IPS-20b (cell line): ENCODE measurements around the gene NUF2.
"Not testable (repeated sequence)": the region's sequence is repeated elsewhere in the genome, so short reads cannot be mapped to it uniquely, and the experiment has no call there.

Source experiments
- H3K27ac ChIP-seq: one replicate; pipeline ENCODE4 v1.5.1; 2013; ENCODE audit warnings: low read length
- H3K27me3 ChIP-seq: 2 replicates; pipeline ENCODE4 v1.6.1; 2013; ENCODE audit warnings: mild to moderate bottlenecking, low read length, inconsistent platforms; ENCODE audit not compliant: insufficient read depth
- H3K36me3 ChIP-seq: 2 replicates; pipeline ENCODE4 v1.6.1; 2013; ENCODE audit warnings: low read depth, mild to moderate bottlenecking, inconsistent platforms, low read length, moderate library complexity; ENCODE audit not compliant: insufficient read depth
- H3K4me1 ChIP-seq: 2 replicates; pipeline ENCODE4 v1.6.1; 2013; ENCODE audit warnings: mild to moderate bottlenecking, control low read depth, inconsistent platforms, low read length, moderate library complexity; ENCODE audit not compliant: insufficient read depth
- H3K4me3 ChIP-seq: 2 replicates; pipeline ENCODE4 v1.5.1; 2013; ENCODE audit warnings: mild to moderate bottlenecking, low read length, inconsistent platforms
- H3K9ac ChIP-seq: 2 replicates; pipeline ENCODE4 v1.6.1; 2013; ENCODE audit warnings: low read depth, mild to moderate bottlenecking, inconsistent platforms, low read length, moderate library complexity
- H3K9me3 ChIP-seq: 2 replicates; pipeline ENCODE4 v1.6.1; 2013; ENCODE audit warnings: mild to moderate bottlenecking, low read depth, low read length, inconsistent platforms; ENCODE audit not compliant: insufficient read depth

NUF2 gene

DNA sequence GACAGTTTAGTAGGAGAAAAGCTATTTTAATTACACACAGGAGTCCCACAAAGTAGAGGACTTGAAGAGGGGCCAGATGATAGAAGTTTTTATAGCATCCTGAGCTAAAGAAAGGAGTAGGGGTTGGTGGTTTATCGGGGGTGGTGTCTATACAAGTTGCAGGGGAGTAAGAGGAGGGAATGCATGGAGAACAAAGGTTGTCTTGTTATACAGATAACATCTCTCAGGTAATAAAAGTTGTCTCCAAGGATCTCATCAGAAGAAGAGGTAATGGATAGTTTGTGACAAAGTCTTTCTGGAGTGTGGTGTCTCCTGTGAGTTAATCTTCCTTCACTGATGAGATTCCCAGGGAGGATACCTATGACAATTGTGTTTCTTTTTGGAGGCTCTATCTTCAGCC is 23.4 kb upstream of the NUF2 start:
- Histone ChIP-seq H3K4me1 (peaks cover 8% of the 10 kb centered on the region), H3K27ac (no peak overlapping the region), H3K9ac (no peak overlapping the region), H3K36me3 (0 out of 2 replicates have a peak, but pooled peaks cover 7% of the 10 kb centered on the region), H3K27me3 (no peaks in the 10 kb centered on the region), H3K9me3 (no peaks in the 10 kb centered on the region), H3K4me3 (no peak overlapping the region)

DNA sequence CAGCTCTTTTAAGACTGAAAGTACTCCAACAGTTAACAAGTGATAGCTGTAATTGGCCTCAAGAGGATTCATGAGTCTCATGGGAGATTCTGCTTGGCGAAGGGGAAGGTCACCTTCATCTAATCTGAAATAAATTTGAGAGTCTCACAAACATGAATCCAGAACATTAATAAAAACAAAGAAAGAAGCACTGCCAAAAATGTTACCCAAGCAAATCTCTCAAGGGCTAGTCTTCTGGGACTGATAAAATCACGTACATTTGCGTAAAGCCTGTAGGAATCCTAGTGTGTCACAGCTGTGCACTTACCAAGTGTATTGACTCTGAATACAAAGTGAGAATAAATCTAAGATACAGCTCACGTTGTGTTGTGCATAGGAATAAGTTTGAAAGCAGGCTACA is 21.2 kb upstream of the NUF2 start:
- H3K9me3 ChIP-seq: no peaks in the 10 kb centered on the region
- no peak overlapping the region for H3K4me3 ChIP-seq
- 0 out of 2 replicates have a peak, but pooled peaks cover 7% of the 10 kb centered on the region for H3K36me3 ChIP-seq
- H3K4me1 ChIP-seq: peaks cover 8% of the 10 kb centered on the region
- H3K27me3 ChIP-seq: no peaks in the 10 kb centered on the region
- no peak overlapping the region for H3K9ac ChIP-seq
- H3K27ac ChIP-seq: no peak overlapping the region

- Histone ChIP-seq H3K4me3 (no peak overlapping the region), H3K36me3 (0 out of 2 replicates have a peak, but pooled peaks cover 7% of the 10 kb centered on the region), H3K27me3 (no peaks in the 10 kb centered on the region), H3K4me1 (peaks cover 4% of the 10 kb centered on the region), H3K9ac (no peak overlapping the region), H3K27ac (no peak overlapping the region), H3K9me3 (no peaks in the 10 kb centered on the region)
Observed at GRCh38 chr1:163303561-163303960, 18.2 kb upstream of the NUF2 start.

DNA sequence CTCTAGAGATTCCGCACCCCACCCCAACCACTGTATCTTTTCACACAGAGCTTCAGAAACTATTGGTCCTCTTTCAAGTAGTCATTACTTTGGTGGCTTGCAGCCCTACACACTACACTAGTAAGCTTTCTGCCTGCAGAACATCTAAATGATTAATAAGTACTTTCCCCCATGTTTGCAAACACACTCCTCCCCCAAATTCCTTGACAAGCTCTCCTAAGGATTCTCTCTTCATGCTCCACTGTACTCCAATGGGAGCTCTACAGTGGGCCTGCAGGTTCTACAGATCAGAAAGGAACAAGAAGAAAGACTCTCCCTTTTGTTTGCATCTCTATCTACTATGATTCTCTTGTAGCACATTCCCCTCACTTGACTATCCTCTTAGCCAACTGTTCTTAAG is 16.3 kb upstream of the NUF2 start:
- H3K27me3 ChIP-seq: no peaks in the 10 kb centered on the region
- no peak overlapping the region for H3K27ac ChIP-seq
- H3K4me1 ChIP-seq: no peaks in the 10 kb centered on the region

GRCh38 chr1:163307479-163308171 is 14.1 kb upstream of the NUF2 start:
- no peaks in the 10 kb centered on the region for H3K27me3 ChIP-seq
- H3K27ac ChIP-seq: no peak overlapping the region
- H3K36me3 ChIP-seq: no peaks in the 10 kb centered on the region
- no peak overlapping the region for H3K4me3 ChIP-seq
- no peaks in the 10 kb centered on the region for H3K9me3 ChIP-seq
- no peak overlapping the region for H3K9ac ChIP-seq
- no peaks in the 10 kb centered on the region for H3K4me1 ChIP-seq

More for the DNA sequence above, 16.3 kb upstream of the NUF2 start:
- Histone ChIP-seq H3K4me3 (no peak overlapping the region), H3K36me3 (no peaks in the 10 kb centered on the region), H3K9me3 (no peaks in the 10 kb centered on the region), H3K9ac (no peak overlapping the region)

DNA sequence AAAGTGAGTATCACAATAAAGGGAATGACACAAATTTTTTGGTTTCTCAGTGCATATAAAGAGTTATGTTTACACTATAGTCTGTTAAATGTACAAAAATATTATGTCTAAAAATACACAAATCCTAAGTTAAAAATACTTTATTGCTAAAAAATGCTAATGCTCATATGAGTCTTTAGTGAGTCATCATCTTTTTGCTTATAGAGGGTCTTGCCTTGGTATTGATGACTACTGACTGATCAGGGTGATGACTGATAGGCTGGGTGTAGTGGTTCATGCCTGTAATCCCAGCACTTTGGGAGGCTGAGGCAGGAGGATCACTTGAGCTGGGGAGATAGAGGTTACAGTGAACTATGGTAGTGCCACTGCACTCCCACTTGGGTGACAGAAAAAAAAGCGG is 12.9 kb upstream of the NUF2 start:
- no peaks in the 10 kb centered on the region for H3K4me1 ChIP-seq
- H3K36me3 ChIP-seq: no peaks in the 10 kb centered on the region
- H3K27me3 ChIP-seq: no peaks in the 10 kb centered on the region
- H3K9me3 ChIP-seq: no peaks in the 10 kb centered on the region
- H3K9ac ChIP-seq: no peak overlapping the region
- no peak overlapping the region for H3K27ac ChIP-seq
- no peak overlapping the region for H3K4me3 ChIP-seq

DNA sequence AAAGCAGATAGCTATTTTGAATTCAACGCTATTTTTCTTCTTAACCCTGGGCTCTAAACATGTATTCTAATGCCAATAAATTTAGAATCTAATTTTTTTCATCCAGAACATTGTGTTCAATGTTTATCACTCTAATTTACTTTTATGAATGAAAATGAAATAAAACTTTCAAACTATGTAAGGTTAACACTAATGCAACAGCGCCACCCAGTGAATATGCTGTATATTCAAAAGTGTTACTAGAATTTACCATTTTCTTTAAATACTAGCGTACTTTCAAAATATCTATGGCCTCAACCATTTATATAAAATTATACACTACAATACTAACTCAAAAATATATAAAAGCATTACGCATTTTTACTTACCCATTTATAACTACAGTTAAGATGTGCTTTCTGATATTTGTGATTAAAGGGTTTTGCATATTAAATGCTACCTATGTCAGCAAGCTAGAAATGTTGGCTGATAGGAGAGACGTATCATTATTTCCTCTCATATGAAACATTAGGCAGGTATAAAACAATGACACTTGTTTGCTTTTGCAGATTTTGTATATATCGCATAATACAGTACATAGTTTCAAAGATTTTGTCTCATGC is 5.9 kb upstream of the NUF2 start:
- no peak overlapping the region for H3K9ac ChIP-seq
- H3K36me3 ChIP-seq: peaks cover 20% of the 10 kb centered on the region; the same call in 1 of the 2 replicates
- no peak overlapping the region for H3K27ac ChIP-seq
- no peaks in the 10 kb centered on the region for H3K27me3 ChIP-seq
- no peaks in the 10 kb centered on the region for H3K4me1 ChIP-seq
- H3K4me3 ChIP-seq: no peak overlapping the region
- no peaks in the 10 kb centered on the region for H3K9me3 ChIP-seq

DNA sequence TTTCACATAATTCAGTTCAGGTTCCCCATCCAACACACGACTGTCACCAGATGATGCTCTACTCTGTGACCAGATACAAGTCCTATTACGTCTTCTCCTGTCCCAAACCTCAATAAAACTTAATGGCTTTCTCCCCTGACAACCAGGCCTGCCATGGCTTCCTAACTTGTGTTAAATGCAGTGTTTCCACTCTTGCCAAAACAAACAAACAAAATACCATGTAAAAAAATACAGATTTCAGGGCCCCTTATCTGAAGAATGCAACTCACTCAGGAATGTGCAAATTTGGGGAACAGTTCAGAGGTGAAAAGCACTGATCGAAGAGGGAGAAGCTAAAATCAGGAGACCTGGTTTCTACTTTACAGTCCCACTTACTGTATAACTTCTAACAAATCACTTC is 863 bp upstream of the NUF2 start:
- peaks cover 21% of the 10 kb centered on the region for H3K36me3 ChIP-seq
- H3K4me3 ChIP-seq: peak overlapping the region; percentile 75
- no peaks in the 10 kb centered on the region for H3K27me3 ChIP-seq
- no peaks in the 10 kb centered on the region for H3K4me1 ChIP-seq
- peak overlapping the region; percentile 87 for H3K9ac ChIP-seq
- H3K27ac ChIP-seq: peak overlapping the region; percentile 29
- H3K9me3 ChIP-seq: no peaks in the 10 kb centered on the region

DNA sequence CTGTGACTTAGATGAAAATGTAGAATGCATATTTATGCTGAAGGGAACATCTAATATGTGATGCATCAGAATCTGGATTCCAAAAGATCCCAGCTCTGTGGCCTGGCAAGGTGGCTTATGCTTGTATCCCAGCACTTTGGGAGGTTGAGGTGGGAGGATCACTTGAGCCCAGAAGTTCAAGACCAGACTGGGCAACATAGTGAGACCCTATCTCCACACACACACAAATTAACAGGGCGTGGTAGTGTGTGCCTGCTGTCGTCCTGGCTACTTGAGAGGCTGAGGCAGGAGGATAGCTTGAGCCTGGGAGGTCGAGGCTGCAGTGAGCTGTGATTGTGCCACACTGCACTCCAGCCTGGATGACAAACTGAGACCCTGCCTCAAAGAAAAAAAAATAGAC is 1.6 kb downstream of the NUF2 start:
- peak overlapping the region; percentile 75 for H3K4me3 ChIP-seq
- H3K27ac ChIP-seq, H3K9me3 ChIP-seq, H3K27me3 ChIP-seq, H3K9ac ChIP-seq, H3K4me1 ChIP-seq: not testable (repeated sequence)
- peaks cover 28% of the 10 kb centered on the region for H3K36me3 ChIP-seq

DNA sequence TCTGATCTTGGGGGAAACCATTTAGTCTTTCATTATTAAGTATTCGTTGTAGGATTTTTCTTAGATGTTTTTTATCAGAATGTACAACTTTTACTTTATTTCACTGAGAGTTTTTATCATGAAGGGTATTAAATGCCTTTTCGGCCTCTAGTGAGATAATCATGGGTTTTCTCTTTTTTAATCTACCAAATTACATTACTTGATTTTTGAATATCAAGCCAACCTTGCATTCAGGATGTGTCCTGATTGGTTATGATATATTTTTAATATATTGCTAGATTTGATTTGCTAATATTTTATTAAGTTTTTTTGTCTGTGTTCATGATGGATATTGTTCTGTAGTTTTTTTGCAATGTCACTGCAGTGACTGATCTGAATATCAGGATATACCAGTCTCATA is 9.4 kb downstream of the NUF2 start:
- no peak overlapping the region for H3K9ac ChIP-seq
- H3K9me3 ChIP-seq: no peaks in the 10 kb centered on the region; the same call in 1 of the 2 replicates
- H3K4me3 ChIP-seq: no peak overlapping the region
- no peaks in the 10 kb centered on the region for H3K27me3 ChIP-seq
- peaks cover 65% of the 10 kb centered on the region for H3K36me3 ChIP-seq
- no peak overlapping the region for H3K27ac ChIP-seq
- H3K4me1 ChIP-seq: no peaks in the 10 kb centered on the region

GRCh38 chr1:163335216-163335615 is 13.5 kb downstream of the NUF2 start:
- no peaks in the 10 kb centered on the region for H3K27me3 ChIP-seq
- no peak overlapping the region for H3K27ac ChIP-seq
- H3K4me3 ChIP-seq: no peak overlapping the region
- H3K36me3 ChIP-seq: peaks cover 65% of the 10 kb centered on the region
- H3K9me3 ChIP-seq: no peaks in the 10 kb centered on the region; the same call in 1 of the 2 replicates
- no peak overlapping the region for H3K9ac ChIP-seq
- no peaks in the 10 kb centered on the region for H3K4me1 ChIP-seq

DNA sequence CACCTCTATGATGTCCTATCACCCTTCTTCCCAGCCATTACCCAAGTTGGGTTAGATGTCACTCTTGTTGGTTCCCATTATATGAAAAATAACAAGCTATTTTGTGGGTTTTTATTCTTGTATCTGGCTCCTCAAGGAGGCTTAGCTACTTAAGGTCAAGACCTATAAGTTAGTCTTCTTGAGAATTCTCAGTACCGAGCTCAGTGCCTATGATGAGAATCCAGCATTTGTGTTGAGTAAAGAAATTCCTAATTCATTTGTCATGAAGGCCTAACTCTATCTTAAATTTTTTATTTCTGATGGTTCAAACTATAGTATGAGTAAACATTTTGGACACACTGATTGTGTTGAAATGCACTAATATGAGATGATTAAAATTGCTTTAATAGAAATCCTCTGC is 15.9 kb downstream of the NUF2 start:
- H3K27ac ChIP-seq: no peak overlapping the region

More for the DNA sequence above, 15.9 kb downstream of the NUF2 start:
- H3K9me3 ChIP-seq: no peaks in the 10 kb centered on the region; the same call in 1 of the 2 replicates
- no peaks in the 10 kb centered on the region for H3K27me3 ChIP-seq
- H3K36me3 ChIP-seq: peaks cover 65% of the 10 kb centered on the region
- H3K4me3 ChIP-seq: no peak overlapping the region
- no peak overlapping the region for H3K9ac ChIP-seq
- no peaks in the 10 kb centered on the region for H3K4me1 ChIP-seq
